ENCODE data around the gene WDR4. TPM values are rescaled to one million over a fixed set of nuclear protein-coding genes. Genes with fewer than 3 reads are reported as not detected.
A peak's percentile ranks its signal among the peaks of the same experiment; 100 is the strongest.
"Not testable (repeated sequence)": the region's sequence is repeated elsewhere in the genome, so short reads cannot be mapped to it uniquely, and the experiment has no call there.

WDR4 gene, protein sequence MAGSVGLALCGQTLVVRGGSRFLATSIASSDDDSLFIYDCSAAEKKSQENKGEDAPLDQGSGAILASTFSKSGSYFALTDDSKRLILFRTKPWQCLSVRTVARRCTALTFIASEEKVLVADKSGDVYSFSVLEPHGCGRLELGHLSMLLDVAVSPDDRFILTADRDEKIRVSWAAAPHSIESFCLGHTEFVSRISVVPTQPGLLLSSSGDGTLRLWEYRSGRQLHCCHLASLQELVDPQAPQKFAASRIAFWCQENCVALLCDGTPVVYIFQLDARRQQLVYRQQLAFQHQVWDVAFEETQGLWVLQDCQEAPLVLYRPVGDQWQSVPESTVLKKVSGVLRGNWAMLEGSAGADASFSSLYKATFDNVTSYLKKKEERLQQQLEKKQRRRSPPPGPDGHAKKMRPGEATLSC
- 21.8 and 25.7 TPM in 2 replicates for total RNA-seq (2014; rRNA removed; shearing (Covaris generic))

DNA sequence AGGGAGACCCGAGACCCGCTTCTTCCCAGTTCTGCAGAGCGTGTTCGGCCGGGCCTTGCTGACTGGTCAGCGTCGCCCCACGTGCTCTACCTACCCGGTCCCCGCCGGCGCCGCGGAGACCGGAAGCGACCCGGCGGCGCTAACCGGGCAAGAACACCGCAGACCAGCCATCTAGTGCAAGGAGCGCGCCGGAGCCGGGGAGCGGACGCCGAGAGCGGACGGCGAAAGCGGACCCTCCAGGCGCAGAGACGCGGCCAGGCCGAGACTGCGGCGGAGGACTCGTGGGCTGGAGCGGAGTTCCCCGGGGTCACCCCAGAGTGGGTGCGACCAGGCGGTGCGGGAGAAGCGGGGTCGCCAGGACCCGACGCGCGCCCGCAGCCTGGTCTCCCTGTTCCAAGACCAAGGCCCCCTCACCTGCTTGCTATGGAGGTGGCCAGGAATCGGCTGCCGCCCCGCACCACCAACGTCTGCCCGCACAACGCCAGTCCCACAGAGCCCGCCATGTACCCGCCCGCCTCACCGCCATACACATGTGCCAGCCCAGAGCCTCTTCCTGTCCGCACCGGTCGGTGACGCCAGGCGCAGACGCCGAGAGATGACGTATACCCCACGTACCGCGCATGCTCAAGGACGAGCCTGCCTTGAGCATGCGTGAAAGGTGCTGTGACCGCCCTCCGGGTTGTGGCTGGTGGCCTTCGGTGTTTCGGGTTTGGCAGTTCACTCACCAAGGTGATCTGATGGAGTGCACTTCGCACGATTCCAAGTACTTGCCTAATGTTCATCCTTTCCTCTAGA, at the start of gene WDR4:
TSS of gene WDR4 (minus strand) at position 547 of the 795 bp plus-strand sequence. CDS start at position 503, 44 bp downstream.
- Histone ChIP-seq H3K27me3 (no peaks in the 10 kb centered on the region), H3K9me3 (replicated peaks) (no peaks in the 10 kb centered on the region), H3K27ac (peak within 1 kb of the TSS; percentile 83), H3K36me3 (peaks cover 14% of the 10 kb centered on the region), H3K4me1 (no peaks in the 10 kb centered on the region), H3K4me3 (peak within 1 kb of the TSS; percentile 90)
- peak; percentile 97 to 98 for DNase-seq

DNA sequence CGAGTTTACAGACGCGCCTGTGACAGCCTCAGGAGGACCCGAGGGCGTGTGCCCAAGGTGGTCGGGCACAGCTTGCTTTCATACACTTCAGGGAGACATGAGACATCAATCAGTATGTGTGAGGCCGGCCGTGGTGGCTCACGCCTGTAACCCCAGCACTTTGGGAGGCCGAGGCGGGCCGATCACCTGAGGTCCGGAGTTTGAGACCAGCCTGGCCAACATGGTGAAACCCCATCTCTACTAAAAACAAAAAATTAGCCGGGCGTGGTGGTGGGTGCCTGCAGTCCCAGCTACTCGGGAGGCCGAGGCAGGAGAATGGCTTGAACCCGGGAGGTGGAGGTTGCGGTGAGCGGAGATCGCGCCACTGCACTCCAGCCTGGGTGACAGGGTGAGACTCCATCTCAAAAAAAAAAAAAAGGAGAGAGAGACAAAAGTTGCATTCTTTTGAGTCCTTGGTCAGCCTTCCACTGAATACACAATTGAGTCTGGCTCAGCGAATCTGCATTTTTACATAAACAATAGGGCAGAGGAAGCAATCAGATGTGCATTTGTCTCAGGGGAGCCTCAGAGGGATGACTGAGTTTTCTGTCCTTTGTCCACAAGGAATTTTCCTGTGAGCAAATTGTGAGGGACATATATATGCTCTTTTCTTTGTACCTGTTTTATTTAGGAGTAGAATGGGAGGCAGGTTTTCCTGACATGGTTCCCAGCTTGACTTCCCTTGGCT, 48.3 kb upstream of the WDR4 start:
- H3K27ac ChIP-seq; H3K4me3 ChIP-seq; H3K27me3 ChIP-seq; H3K4me1 ChIP-seq; DNase-seq; H3K36me3 ChIP-seq; H3K9me3 ChIP-seq (replicated peaks): not testable (repeated sequence)

DNA sequence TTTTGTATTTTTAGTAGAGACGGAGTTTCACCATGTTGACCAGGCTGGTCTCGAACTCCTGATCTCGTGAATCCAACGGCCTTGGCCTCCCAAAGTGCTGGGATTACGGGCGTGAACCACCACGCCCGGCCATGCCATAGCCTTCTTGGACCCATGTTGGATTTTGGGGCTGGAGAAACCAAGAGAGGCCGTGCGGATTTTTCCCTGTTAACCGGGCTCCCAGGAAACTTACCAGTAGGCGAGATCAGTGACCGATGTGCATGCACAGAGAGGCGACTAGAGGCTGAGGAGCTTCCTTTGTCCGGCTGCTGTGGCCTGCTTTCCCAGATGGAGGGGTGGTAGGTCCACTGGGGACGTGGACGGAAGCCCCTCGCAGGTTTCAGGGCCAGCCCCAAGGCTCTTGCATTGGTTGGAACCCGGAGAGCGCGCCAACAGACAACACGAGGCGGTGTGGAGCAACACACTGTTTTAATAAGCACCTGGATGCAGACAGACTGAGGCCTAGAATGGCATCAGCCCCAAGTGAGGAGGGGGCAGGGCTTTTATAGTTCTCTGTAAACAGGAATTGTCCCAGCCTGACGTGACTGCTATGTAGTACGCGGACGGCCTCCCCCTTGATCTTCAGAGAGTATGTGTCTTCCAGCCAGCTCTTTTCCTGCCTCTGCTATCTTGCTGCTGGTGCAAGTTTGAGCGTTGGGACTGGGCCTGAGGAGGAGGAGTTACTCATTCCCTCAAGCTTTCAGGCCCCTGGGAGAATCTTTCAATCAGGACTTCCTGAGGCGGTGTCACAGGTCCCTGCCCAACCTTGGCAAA, 46.0 kb upstream of the WDR4 start, which contains the start of gene ERVH48-1:
TSS of gene ERVH48-1 (minus strand) at position 517 of the 813 bp plus-strand sequence. CDS start 6,624 bp downstream, outside the sequence.
- Histone ChIP-seq H3K27ac (no peak within 1 kb of the TSS), H3K27me3 (no peaks in the 10 kb centered on the region), H3K36me3 (no peaks in the 10 kb centered on the region), H3K9me3 (replicated peaks) (no peaks in the 10 kb centered on the region), H3K4me1 (peaks cover 10% of the 10 kb centered on the region; the same call in 1 of the 2 replicates), H3K4me3 (no peak within 1 kb of the TSS)
- no peak for DNase-seq

DNA sequence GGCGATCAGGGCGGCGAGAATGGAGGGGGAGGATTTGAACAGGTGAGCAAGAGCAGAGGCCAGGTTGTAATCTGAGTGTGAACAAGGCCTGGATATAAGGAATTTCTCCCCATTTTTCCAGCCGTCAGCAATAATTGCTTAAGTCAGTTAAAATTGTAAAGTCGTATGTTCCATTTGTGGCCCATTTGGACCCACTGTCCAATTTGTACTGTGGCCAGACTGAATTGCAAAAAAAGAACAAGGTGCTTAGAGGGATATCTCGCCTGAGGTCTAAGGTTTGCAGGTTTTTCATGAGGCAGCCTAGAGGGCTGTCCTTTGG, 45.1 kb upstream of the WDR4 start:
- no peak for DNase-seq
- H3K27me3 ChIP-seq: no peaks in the 10 kb centered on the region
- H3K4me1 ChIP-seq: peaks cover 4% of the 10 kb centered on the region; the same call in 1 of the 2 replicates
- no peaks in the 10 kb centered on the region for H3K9me3 ChIP-seq (replicated peaks)
- no peaks in the 10 kb centered on the region for H3K36me3 ChIP-seq
- no peak overlapping the region for H3K4me3 ChIP-seq
- peak overlapping the region; percentile 23 for H3K27ac ChIP-seq

DNA sequence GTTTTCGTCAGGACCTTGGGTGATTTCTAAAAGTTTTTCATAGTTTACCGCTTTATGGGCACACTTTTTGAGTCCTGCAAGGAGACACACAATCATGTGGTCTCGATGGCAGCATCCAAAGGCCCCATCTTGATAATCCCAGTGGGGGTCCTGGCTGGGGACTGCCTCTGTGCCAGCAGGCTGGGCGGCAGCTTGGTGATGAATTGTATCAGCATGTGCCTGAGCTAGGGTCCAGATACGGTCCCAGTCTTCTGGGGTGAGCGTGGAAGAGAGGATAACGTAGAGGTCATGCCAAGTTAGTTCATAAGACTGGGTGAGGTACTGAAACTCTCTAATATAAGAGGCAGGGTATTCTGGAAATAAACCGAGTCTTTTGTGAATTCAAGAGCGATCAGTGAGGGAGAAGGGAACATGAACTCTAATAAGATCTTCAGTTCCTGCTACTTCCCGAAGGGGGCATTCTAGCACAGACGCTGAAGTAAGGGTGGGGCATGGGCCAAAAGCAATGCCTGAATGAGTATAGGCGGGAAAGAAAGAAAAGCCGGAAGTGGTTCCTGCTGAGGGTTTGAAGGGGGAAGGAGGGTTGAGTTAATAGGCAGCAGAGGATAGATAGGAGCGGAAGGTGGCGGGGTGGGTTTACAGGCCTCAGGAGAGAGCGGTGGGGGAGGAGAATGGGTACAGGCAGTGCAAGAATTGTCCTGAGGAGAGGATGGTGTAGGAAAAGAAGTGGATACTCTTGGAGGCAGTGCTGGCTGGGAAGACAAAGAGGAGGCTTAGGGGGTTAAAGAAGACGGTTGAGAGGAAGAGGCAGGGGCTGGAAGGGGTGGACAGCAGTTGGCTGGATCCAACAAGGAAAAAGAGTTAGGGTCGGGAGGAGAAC, 44.5 kb upstream of the WDR4 start:
- no peak overlapping the region for H3K4me3 ChIP-seq
- no peaks in the 10 kb centered on the region for H3K27me3 ChIP-seq
- H3K36me3 ChIP-seq: no peaks in the 10 kb centered on the region
- peak; percentile 89 to 96 for DNase-seq
- peak overlapping the region; percentile 23 for H3K27ac ChIP-seq
- H3K9me3 ChIP-seq (replicated peaks): no peaks in the 10 kb centered on the region
- peaks cover 3% of the 10 kb centered on the region; the same call in 1 of the 2 replicates for H3K4me1 ChIP-seq

DNA sequence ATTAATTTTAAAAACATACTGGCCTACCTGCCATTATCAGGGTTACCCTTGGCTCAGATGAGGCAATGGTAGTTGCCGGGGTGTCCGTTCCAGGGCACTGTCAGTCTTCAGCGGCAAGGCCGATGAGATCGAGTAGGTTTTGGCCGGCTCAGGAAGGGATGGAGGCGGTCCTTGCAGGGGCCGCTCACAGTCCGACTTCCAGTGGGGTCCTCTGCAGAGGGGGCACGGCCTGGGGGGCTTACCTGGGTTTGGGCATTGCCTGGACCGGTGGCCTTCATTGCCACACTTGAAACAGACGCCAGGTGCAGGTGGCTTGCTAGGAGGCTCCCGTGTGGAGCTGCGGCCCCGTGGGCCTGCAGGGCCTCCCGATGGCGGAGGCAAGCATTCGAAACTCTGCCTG, 43.6 kb upstream of the WDR4 start:
- no peaks in the 10 kb centered on the region for H3K9me3 ChIP-seq (replicated peaks)
- no peak overlapping the region for H3K4me3 ChIP-seq
- H3K27ac ChIP-seq: no peak overlapping the region

DNA sequence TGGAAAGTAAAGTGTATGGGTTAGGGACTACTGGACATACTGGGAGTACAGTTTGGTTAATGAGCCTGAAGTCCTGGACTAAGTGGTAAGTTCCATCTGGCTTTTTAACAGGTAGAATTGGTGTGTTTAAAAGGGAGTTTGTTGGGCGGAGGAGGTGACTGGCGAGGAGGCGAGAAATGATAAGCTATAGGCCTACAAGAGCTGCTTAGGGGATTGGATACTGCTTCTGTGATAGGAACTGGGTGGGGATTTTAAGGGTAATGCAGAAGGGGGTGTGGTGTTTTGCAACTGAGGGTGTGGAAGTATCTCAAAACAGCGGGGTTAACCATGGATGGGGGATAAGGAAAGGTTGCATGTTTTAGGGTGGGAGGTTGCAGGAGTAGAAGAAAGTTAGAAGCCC, 42.6 kb upstream of the WDR4 start:
- H3K4me1 ChIP-seq: peaks cover 3% of the 10 kb centered on the region; the same call in 1 of the 2 replicates
- H3K27ac ChIP-seq: no peak overlapping the region
- DNase-seq: no peak
- no peaks in the 10 kb centered on the region for H3K27me3 ChIP-seq
- no peaks in the 10 kb centered on the region for H3K9me3 ChIP-seq (replicated peaks)
- H3K4me3 ChIP-seq: no peak overlapping the region
- no peaks in the 10 kb centered on the region for H3K36me3 ChIP-seq

More for the DNA sequence above, 43.6 kb upstream of the WDR4 start:
- Histone ChIP-seq H3K36me3 (no peaks in the 10 kb centered on the region), H3K27me3 (no peaks in the 10 kb centered on the region), H3K4me1 (peaks cover 3% of the 10 kb centered on the region; the same call in 1 of the 2 replicates)
- no peak for DNase-seq

DNA sequence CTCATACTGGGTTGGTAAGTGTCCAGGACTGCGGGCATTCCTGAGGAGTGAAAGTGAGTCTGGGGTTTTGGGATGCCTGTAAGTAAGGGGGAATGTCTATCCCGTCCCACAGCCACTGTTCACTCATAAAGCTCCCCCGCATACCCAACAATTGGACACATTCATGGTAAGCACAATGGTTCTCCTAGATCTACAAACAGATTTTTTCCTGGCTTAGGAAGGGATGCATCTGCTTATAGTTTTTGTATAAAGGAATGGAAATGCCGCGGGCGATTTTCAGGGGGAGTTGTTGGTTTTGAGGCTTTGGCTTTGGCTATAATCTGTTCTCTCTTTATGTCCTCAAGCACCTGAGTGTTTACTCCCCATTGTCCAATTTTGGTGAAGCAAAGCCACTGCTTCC, 39.0 kb upstream of the WDR4 start:
- no peak overlapping the region for H3K27ac ChIP-seq
- no peaks in the 10 kb centered on the region for H3K4me1 ChIP-seq
- no peak for DNase-seq
- no peaks in the 10 kb centered on the region for H3K36me3 ChIP-seq
- no peak overlapping the region for H3K4me3 ChIP-seq
- no peaks in the 10 kb centered on the region for H3K9me3 ChIP-seq (replicated peaks)
- no peaks in the 10 kb centered on the region for H3K27me3 ChIP-seq

DNA sequence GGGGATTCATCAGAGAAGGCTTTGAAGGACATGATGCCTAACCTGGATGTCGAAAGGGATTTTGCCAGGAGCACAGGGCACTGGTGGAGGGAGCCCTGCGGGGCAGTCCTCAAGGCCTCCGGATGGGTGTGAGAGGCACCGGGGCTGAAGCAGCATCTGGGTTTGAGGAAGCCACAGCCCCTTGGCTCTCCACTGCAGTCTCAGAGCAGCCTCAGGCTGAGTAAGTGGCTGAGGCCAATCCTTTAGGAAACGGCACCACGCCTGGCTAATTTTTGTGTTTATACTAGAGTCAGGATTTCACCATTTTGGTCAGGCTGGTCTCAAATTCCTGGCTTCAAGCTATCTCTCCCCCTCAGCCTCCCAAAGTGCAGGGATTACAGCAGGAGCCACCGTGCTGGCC, 34.1 kb upstream of the WDR4 start:
- H3K9me3 ChIP-seq (replicated peaks): no peaks in the 10 kb centered on the region
- DNase-seq: no peak

DNA sequence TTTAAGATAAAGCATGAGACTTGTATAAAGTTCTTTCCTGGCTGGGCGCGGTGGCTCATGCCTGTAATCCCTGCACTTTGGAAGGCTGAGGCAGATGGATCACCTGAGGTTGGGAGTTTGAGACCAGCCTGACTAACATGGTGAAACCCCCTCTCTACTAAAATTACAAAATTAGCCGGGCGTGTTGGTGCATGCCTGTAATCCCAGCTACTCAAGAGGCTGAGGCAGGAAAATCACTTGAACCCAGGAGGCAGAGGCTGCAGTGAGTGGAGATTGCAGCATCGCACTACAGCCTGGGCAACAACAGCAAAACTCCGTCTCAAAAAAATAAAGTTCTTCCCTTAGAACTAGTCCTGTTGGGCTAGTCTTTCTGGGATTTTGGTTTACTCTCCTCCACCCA, 32.6 kb upstream of the WDR4 start:
- H3K4me1 ChIP-seq; H3K27me3 ChIP-seq; H3K4me3 ChIP-seq; H3K27ac ChIP-seq; H3K9me3 ChIP-seq (replicated peaks); DNase-seq: not testable (repeated sequence)
- H3K36me3 ChIP-seq: peaks cover 24% of the 10 kb centered on the region

More for the DNA sequence above, 34.1 kb upstream of the WDR4 start:
- H3K27ac ChIP-seq: no peak overlapping the region
- peaks cover 23% of the 10 kb centered on the region for H3K36me3 ChIP-seq
- no peaks in the 10 kb centered on the region for H3K27me3 ChIP-seq
- H3K4me3 ChIP-seq: no peak overlapping the region
- no peaks in the 10 kb centered on the region for H3K4me1 ChIP-seq

DNA sequence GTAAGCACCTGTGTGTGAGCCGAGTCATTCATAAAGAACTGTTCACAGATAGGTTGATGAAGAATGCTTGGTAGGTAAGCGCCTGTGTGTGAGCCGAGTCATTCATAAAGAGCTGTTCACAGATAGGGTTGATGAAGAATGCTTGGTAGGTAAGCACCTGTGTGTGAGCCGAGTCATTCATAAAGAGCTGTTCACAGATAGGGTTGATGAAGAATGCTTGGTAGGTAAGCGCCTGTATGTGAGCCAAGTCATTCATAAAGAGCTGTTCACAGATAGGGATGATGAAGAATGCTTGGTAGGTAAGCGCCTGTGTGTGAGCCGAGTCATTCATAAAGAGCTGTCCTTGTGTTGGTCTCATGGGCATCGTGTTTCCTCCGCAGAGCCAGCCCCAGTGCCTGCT, 29.1 kb upstream of the WDR4 start:
- H3K27me3 ChIP-seq; H3K9me3 ChIP-seq (replicated peaks); H3K27ac ChIP-seq; H3K4me1 ChIP-seq; DNase-seq; H3K4me3 ChIP-seq: not testable (repeated sequence)
- peaks cover 48% of the 10 kb centered on the region for H3K36me3 ChIP-seq

DNA sequence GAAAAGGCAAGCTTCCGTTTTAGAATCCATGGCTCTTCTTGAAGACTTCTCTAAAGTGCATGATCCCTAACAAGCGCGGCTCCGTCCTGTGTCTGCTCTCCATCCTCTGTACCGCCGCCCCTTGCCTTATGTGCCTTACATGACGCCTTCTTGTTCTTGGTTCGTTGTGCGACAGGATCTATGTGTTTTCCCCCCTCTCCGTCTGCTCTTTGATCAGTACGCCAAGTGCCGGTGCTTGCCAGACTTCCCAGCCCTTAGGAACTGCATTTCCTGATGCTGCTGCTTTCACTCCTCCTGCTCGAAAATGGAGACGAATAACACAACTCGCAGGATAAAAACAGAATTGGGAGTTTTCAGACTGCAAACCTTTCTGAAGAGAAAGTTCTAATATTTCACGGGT, 26.9 kb upstream of the WDR4 start:
- H3K27me3 ChIP-seq: no peaks in the 10 kb centered on the region
- no peaks in the 10 kb centered on the region for H3K9me3 ChIP-seq (replicated peaks)
- H3K36me3 ChIP-seq: peaks cover 49% of the 10 kb centered on the region
- H3K4me3 ChIP-seq: no peak overlapping the region
- H3K27ac ChIP-seq: no peak overlapping the region
- H3K4me1 ChIP-seq: no peaks in the 10 kb centered on the region
- no peak for DNase-seq

DNA sequence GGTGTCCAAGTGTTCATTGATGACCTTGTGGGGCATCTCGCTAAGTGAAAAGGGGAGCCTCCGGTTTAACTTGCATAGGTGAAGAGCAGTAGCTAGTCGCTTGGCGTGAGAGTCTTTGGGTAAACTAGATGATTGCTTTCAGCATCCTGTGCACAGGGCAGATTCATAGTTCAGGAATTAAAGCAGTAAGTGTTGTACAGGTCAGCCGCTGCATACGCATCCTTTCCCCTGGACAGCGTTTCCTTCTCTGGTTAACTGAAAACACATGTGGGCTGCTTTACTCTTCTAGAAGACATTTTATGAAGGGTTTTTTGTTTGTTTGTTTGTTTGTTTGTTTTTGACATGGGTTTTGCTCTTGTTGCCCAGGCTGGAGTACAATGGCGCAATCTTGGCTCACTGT, 25.9 kb upstream of the WDR4 start:
- Histone ChIP-seq H3K27ac (no peak overlapping the region), H3K4me3 (no peak overlapping the region), H3K9me3 (replicated peaks) (no peaks in the 10 kb centered on the region), H3K36me3 (peaks cover 49% of the 10 kb centered on the region), H3K27me3 (no peaks in the 10 kb centered on the region), H3K4me1 (no peaks in the 10 kb centered on the region)
- no peak for DNase-seq
